Right cardiac atrium (tissue), 5 donors: ENCODE data around the gene PROX1. TPM values are rescaled to one million over a fixed set of nuclear protein-coding genes. Genes with fewer than 3 reads are reported as not detected.

ENCODE experiments used
- ATAC-seq, 2 donors: fragments of 200-7000 bp; cut with Tn5 transposase; one replicate each; pipeline versions ENCODE4 v1.8.0 to v1.9.1; 2020; ENCODE audit warnings: moderate library complexity in 2 of 2, mild to moderate bottlenecking in 1 of 2
- DNase-seq, 3 donors: peaks; one replicate each; pipeline ENCODE4 v3.0.0-alpha.2; 2020
- H3K27ac ChIP-seq: one replicate; pipeline ENCODE4 v1.5.1; 2013; ENCODE audit warnings: mild to moderate bottlenecking, low read length, control low read depth, moderate library complexity
- H3K27me3 ChIP-seq: one replicate; pipeline ENCODE4 v1.6.1; 2013; ENCODE audit not compliant: control insufficient read depth, insufficient read depth
- H3K4me1 ChIP-seq: one replicate; pipeline ENCODE4 v1.6.1; 2013; ENCODE audit warnings: low read length; ENCODE audit not compliant: control insufficient read depth, insufficient read depth
- H3K4me3 ChIP-seq: one replicate; pipeline ENCODE4 v1.5.1; 2013; ENCODE audit warnings: low read length, control low read depth
- H3K9me3 ChIP-seq: one replicate; pipeline ENCODE4 v1.6.1; 2013; ENCODE audit warnings: low read length; ENCODE audit not compliant: control insufficient read depth
- WGBS: extraction: QIAGEN DNeasy Blood & Tissue Kit; methylation state at CpG from one replicate; pipeline ENCODE4 v1.1.7; 2013; 5-methylcytosine and 5-hydroxymethylcytosine counted together
- intact Hi-C, 4 donors: fragments of 100-400 bp; cut with DNase I; formaldehyde crosslinking; loops; one replicate each; pipeline versions ENCODE4 v1.11.0 to v1.14.0; 2022 to 2023
- polyA plus RNA-seq: library from polyadenylated mRNA; stranded (reverse); fragments of 200-250 nt; gene quantifications from one replicate; pipeline ENCODE4 v1.2.3, GENCODE V29; 2013
- total RNA-seq, 4 donors: library from RNA; stranded (reverse); fragmentation: NEBNext Ultra II Directional; extraction: Animal tissue kit (Norgen Biotek cat#: 25700); gene quantifications; one replicate each; pipeline ENCODE4 v1.2.1, GENCODE V29; 2021
- donor health status: healthy with polysubstance abuse.
- donor health status: DM: no; HTN: yes; CAD: no.
- donor health status: DM: no; HTN: no; CAD: no.
- donor health status: DM: no; HTN: yes; CAD: no; lungs with severe emphysema.
- donor health status: DM: yes; HTN: yes; CAD: no.

PROX1 gene
- total and polyA plus RNA-seq, 5 donors: 14.6 to 98.8 (median 86.4) TPM

DNA sequence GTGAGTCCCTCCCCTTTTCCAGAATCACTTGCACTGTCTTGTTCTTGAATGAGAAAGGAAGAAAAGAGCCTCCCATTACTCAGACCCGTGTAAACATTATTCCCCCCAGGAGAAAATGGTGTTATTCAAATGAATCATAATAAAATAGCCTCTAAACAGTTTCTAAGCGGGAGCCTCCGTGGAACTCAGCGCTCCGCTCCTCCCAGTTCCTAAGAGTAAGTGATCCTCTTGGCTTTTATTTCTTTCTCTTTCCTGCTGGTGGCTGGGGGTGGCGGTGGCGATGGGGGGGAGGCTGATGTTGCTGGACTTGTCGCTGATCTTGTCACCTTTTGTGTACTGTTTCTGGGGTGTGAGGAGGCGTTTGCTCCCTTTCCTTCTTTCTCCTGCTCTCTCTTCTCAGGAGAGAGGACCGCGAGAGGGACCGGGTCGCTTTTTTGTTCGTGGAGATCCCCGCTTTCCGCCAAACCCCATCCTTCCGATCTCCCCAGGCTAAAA lies 781 bp downstream of the PROX1 start:
- H3K4me3 ChIP-seq: peak overlapping the region; percentile 74
- WGBS: under 1% methylated on average over 17 of the region's 17 CpGs
- no peaks in the 10 kb centered on the region for H3K4me1 ChIP-seq
- ATAC-seq (peak; percentile 17 to 19), DNase-seq (peak in 2 of 3 donors; percentile 44 to 51)
- H3K27me3 ChIP-seq: no peaks in the 10 kb centered on the region
- intact Hi-C loops: loop anchor here in 3 of 4 donors (2.0 to 10.0 kb wide), 6 partner anchors 42 to 606 kb away; no protein-coding TSS in a partner anchor
- no peaks in the 10 kb centered on the region for H3K9me3 ChIP-seq
- peak overlapping the region; percentile 74 for H3K27ac ChIP-seq

DNA sequence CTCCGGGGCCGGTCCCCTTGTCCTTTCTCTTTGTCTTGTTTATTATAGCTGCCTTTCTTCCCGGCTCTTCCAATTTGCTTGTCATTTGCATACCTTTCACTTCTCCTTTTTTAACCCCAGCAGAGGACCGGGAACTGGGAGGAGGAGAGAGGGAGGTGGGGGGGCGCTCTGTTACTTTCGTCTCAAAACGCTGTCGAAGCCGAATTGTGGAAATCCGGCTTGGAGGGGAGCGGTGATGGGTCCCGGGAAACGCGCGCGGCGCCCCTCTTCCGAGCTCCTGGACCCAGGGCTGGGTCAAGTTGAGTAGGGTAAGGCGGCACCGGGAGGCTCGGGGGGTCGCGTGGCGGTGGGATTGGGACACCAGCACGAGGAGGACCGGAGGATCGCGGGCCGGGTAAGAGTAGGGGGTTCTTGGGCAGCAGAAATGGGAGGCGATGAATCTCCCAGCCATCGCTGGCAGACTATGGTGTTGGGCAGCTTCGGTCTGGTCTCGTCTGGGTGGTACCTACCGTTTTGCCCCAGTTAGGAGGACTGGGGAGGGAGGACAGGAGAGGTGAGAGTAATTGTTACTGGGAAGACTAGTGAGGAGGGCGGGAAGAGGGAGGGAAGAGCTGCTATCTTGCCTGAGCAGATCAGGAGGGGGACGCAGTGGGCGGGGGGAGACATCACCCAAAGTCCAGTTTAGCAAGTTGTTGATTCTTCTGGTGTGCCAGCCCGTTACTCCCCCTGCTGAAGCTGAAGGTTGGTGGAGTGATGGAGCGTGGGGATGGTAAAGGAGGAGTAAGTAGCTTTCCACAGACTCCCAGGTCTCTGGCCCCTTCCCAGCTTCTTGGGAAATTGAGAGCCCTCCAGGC lies 1.5 kb downstream of the PROX1 start:
- WGBS: 5% methylated on average over 39 of the region's 39 CpGs
- ATAC-seq: peak; percentile 5 to 9
- intact Hi-C loops: loop anchor here in 3 of 4 donors (2.0 to 10.0 kb wide), 6 partner anchors 42 to 607 kb away; no protein-coding TSS in a partner anchor
- peak; percentile 23 to 62 (median 59) for DNase-seq
- H3K27ac ChIP-seq: peak overlapping the region; percentile 74
- peak overlapping the region; percentile 74 for H3K4me3 ChIP-seq
- no peaks in the 10 kb centered on the region for H3K27me3 ChIP-seq
- H3K4me1 ChIP-seq: no peaks in the 10 kb centered on the region
- no peaks in the 10 kb centered on the region for H3K9me3 ChIP-seq

DNA sequence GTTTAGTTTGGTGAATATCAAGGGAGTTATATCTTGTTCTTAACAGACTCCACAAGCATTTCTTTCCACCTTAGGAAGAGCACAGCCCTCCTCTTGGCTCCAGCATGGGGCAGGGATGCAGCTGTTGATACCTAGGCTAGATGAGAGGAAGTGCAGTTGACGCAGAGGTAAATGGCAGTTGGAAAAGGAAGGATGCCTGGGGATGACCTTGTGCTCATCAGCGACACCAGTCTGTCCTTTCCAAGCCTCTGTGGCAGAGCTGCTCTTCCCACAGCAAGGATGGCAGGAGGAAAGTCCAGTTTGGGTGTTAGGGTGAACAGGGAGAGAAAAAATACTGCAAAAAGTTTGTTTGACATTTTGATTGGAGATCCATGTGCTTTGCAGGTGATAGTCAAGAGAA lies 6.2 kb downstream of the PROX1 start:
- intact Hi-C loops: no loop called here
- WGBS: 46% methylated on average over 2 of the region's 2 CpGs
- no peak for ATAC-seq
- no peaks in the 10 kb centered on the region for H3K9me3 ChIP-seq
- no peak overlapping the region for H3K4me3 ChIP-seq
- H3K4me1 ChIP-seq: peaks cover 2% of the 10 kb centered on the region
- no peak for DNase-seq
- no peaks in the 10 kb centered on the region for H3K27me3 ChIP-seq
- peak overlapping the region; percentile 30 for H3K27ac ChIP-seq

DNA sequence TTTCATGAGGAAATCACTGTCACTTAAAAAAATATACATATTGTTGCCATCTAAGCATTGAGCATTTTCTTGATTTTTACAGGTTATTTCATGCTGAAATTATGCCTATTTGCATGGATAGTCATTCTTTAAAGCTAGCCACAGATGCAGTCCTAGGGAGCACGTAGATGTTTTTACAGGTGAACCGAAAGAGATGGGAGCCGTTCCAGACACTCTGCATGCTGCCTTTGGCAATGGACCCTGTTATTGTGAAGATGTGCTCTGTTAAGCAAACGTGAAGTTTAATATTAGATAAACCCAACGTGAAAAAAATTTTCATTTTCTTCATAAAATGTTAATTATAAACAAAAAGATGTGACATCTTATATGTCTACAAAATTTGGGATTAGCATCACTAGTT lies 7.1 kb downstream of the PROX1 start:
- 53% methylated on average over 5 of the region's 5 CpGs for WGBS
- intact Hi-C loops: no loop called here
- H3K4me3 ChIP-seq: no peak overlapping the region
- ATAC-seq (no peak), DNase-seq (no peak)
- no peak overlapping the region for H3K27ac ChIP-seq
- H3K4me1 ChIP-seq: peaks cover 2% of the 10 kb centered on the region
- H3K27me3 ChIP-seq: no peaks in the 10 kb centered on the region
- no peaks in the 10 kb centered on the region for H3K9me3 ChIP-seq

DNA sequence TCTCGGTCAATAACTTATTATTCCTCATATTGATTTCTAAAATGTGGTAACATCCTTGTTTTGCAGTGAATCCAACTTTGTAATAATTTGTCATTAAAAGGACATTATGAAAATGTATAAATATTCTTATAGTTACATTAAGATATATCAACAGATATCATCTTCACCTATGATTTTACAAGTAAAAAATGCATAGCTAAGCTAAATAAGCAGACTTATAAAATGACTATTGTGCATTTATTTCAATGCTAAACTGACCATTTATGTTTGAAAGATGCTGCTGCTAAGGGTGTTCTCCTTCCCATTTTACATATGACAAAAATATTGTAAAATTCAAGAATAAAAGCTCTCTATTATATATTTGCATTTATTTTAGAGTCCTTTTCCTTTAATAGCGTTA lies 7.8 kb downstream of the PROX1 start:
- Histone ChIP-seq H3K4me1 (peaks cover 2% of the 10 kb centered on the region), H3K27ac (no peak overlapping the region), H3K9me3 (no peaks in the 10 kb centered on the region), H3K27me3 (no peaks in the 10 kb centered on the region), H3K4me3 (no peak overlapping the region)
- 74% methylated on average over 2 of the region's 2 CpGs for WGBS
- DNase-seq (no peak), ATAC-seq (no peak)
- intact Hi-C loops: no loop called here

DNA sequence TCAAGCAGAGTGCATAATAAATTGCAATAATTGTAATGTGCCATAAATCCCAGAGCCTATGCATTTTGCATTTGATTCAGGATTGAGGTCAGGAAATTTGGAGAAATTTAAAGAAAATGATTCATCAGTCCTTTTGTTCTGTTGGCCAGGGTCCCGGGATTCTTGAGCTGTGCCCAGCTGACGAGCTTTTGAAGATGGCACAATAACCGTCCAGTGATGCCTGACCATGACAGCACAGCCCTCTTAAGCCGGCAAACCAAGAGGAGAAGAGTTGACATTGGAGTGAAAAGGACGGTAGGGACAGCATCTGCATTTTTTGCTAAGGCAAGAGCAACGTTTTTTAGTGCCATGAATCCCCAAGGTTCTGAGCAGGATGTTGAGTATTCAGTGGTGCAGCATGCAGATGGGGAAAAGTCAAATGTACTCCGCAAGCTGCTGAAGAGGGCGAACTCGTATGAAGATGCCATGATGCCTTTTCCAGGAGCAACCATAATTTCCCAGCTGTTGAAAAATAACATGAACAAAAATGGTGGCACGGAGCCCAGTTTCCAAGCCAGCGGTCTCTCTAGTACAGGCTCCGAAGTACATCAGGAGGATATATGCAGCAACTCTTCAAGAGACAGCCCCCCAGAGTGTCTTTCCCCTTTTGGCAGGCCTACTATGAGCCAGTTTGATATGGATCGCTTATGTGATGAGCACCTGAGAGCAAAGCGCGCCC lies 8.7 kb downstream of the PROX1 start:
- Histone ChIP-seq H3K4me1 (peaks cover 2% of the 10 kb centered on the region), H3K27me3 (no peaks in the 10 kb centered on the region), H3K27ac (peak overlapping the region; percentile 89), H3K4me3 (peak overlapping the region; percentile 35), H3K9me3 (no peaks in the 10 kb centered on the region)
- DNase-seq: peak; percentile 34 to 70 (median 60)
- ATAC-seq: peak; percentile 80 to 84
- intact Hi-C loops: no loop called here
- WGBS: 45% methylated on average over 15 of the region's 15 CpGs

DNA sequence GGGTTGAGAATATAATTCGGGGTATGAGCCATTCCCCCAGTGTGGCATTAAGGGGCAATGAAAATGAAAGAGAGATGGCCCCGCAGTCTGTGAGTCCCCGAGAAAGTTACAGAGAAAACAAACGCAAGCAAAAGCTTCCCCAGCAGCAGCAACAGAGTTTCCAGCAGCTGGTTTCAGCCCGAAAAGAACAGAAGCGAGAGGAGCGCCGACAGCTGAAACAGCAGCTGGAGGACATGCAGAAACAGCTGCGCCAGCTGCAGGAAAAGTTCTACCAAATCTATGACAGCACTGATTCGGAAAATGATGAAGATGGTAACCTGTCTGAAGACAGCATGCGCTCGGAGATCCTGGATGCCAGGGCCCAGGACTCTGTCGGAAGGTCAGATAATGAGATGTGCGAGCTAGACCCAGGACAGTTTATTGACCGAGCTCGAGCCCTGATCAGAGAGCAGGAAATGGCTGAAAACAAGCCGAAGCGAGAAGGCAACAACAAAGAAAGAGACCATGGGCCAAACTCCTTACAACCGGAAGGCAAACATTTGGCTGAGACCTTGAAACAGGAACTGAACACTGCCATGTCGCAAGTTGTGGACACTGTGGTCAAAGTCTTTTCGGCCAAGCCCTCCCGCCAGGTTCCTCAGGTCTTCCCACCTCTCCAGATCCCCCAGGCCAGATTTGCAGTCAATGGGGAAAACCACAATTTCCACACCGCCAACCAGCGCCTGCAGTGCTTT lies 9.4 kb downstream of the PROX1 start:
- peak in 1 of 2 donors; percentile 57 for ATAC-seq
- 66% methylated on average over 24 of the region's 24 CpGs for WGBS

DNA sequence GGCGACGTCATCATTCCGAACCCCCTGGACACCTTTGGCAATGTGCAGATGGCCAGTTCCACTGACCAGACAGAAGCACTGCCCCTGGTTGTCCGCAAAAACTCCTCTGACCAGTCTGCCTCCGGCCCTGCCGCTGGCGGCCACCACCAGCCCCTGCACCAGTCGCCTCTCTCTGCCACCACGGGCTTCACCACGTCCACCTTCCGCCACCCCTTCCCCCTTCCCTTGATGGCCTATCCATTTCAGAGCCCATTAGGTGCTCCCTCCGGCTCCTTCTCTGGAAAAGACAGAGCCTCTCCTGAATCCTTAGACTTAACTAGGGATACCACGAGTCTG lies 10.0 kb downstream of the PROX1 start:
- Histone ChIP-seq H3K27ac (no peak overlapping the region), H3K4me3 (no peak overlapping the region), H3K9me3 (no peaks in the 10 kb centered on the region), H3K27me3 (no peaks in the 10 kb centered on the region), H3K4me1 (peaks cover 2% of the 10 kb centered on the region)
- WGBS: 94% methylated on average over 13 of the region's 13 CpGs
- intact Hi-C loops: no loop called here
- DNase-seq (no peak), ATAC-seq (peak in 1 of 2 donors; percentile 26)

More for the DNA sequence above, 9.4 kb downstream of the PROX1 start:
- DNase-seq: peak in 1 of 3 donors; percentile 61
- Histone ChIP-seq H3K9me3 (no peaks in the 10 kb centered on the region), H3K27ac (peak overlapping the region; percentile 89), H3K4me1 (peaks cover 2% of the 10 kb centered on the region), H3K4me3 (peak overlapping the region; percentile 35), H3K27me3 (no peaks in the 10 kb centered on the region)
- intact Hi-C loops: no loop called here

DNA sequence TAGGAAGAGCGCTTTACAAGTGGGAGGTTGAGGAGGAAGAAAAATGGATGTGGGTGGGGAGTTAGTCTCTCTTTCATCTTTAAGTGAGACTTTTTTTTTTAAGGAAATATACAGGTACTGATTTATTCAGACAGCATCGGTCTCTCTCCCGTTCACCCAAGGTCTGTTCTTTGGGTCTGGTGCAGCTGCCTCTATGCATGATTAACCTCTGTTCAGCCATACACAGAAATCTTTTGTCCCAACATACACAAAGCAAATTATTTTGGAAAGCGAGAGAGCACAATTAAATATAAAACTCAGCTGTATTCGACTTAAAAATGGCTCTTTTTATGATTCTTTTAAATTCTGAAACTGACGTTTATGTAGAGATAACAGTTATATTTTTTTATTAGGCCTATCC lies 11.0 kb downstream of the PROX1 start:
- Histone ChIP-seq H3K27ac (peak overlapping the region; percentile 31), H3K4me1 (peaks cover 2% of the 10 kb centered on the region), H3K9me3 (no peaks in the 10 kb centered on the region), H3K4me3 (no peak overlapping the region), H3K27me3 (no peaks in the 10 kb centered on the region)
- ATAC-seq (no peak), DNase-seq (no peak)
- intact Hi-C loops: no loop called here
- WGBS: 83% methylated on average over 6 of the region's 6 CpGs

DNA sequence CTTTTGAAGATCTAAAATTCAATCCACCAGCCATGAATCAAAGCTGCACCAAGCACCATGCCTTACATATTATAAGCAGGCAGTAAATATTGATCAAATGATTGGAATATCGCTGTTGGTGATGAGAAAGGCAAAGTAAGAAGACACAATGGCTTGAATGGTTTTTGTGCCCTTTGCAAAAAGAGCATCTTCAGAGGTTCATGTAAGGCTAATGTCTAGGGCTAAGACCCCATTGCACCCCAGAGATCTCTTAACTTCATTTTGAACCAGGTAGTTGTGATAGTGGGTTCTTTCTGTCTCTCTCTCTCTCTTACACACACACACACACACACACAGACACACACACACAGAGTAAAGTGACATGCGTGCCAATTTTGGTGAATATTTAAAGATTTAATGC lies 12.0 kb downstream of the PROX1 start:
- Histone ChIP-seq H3K4me1 (peaks cover 2% of the 10 kb centered on the region), H3K27ac (no peak overlapping the region)
- no peak for DNase-seq

More for the DNA sequence above, 12.0 kb downstream of the PROX1 start:
- H3K9me3 ChIP-seq: no peaks in the 10 kb centered on the region
- WGBS: 92% methylated on average over 2 of the region's 2 CpGs
- intact Hi-C loops: no loop called here
- H3K4me3 ChIP-seq: no peak overlapping the region
- ATAC-seq: no peak
- no peaks in the 10 kb centered on the region for H3K27me3 ChIP-seq
